Measurements from ENCODE around the gene KRT75.

The KRT75 gene

GRCh38 chr12:52443966-52444365 is 9.8 kb upstream of the KRT75 start:
- no peaks in the 10 kb centered on the region for H3K9me3 ChIP-seq (ENCODE audit: control insufficient read depth, insufficient read depth, low read length)
- H3K27me3 ChIP-seq (ENCODE audit: control insufficient read depth, low read length): peaks cover 6% of the 10 kb centered on the region; the same call in 1 of the 2 replicates
- no peaks in the 10 kb centered on the region for H3K9me2 ChIP-seq (replicated peaks; ENCODE audit: control insufficient read depth, low read length)
- no peaks in the 10 kb centered on the region for H3K79me2 ChIP-seq (ENCODE audit: control insufficient read depth, low read length)
- TF ChIP-seq EZH2phosphoT487 (IDR thresholded peaks at IDR 0.05; ENCODE audit: borderline replicate concordance, low read length) (no peak), CTCF (IDR thresholded peaks at IDR 0.05; ENCODE audit: low read depth, low read length, poor library complexity, severe bottlenecking) (no peak)
- H3K4me3 ChIP-seq (ENCODE audit: low read length): no peak overlapping the region
- no peak overlapping the region for H3K4me2 ChIP-seq (ENCODE audit: low read length)
- H3K4me1 ChIP-seq (ENCODE audit: control insufficient read depth, low read length): no peaks in the 10 kb centered on the region
- no peaks in the 10 kb centered on the region for H3F3A ChIP-seq (ENCODE audit: control insufficient read depth, insufficient read depth)
- H3K27ac ChIP-seq (ENCODE audit: low read depth, low read length): no peak overlapping the region
- H3K36me3 ChIP-seq (ENCODE audit: control insufficient read depth, low read length): no peaks in the 10 kb centered on the region
- H4K20me1 ChIP-seq (ENCODE audit: control insufficient read depth, insufficient read depth, low read depth, low read length): no peaks in the 10 kb centered on the region

GRCh38 chr12:52442600-52443061 is 8.5 kb upstream of the KRT75 start:
- H3K79me2 ChIP-seq (ENCODE audit: control insufficient read depth, low read length): no peaks in the 10 kb centered on the region
- H3F3A ChIP-seq (ENCODE audit: control insufficient read depth, insufficient read depth): no peaks in the 10 kb centered on the region
- no peaks in the 10 kb centered on the region for H3K36me3 ChIP-seq (ENCODE audit: control insufficient read depth, low read length)
- no peaks in the 10 kb centered on the region for H4K20me1 ChIP-seq (ENCODE audit: control insufficient read depth, insufficient read depth, low read depth, low read length)
- no peak overlapping the region for H3K4me3 ChIP-seq (ENCODE audit: low read length)
- no peaks in the 10 kb centered on the region for H3K9me3 ChIP-seq (ENCODE audit: control insufficient read depth, insufficient read depth, low read length)
- H3K27me3 ChIP-seq (ENCODE audit: control insufficient read depth, low read length): peaks cover 6% of the 10 kb centered on the region; the same call in 1 of the 2 replicates
- no peaks in the 10 kb centered on the region for H3K4me1 ChIP-seq (ENCODE audit: control insufficient read depth, low read length)
- no peaks in the 10 kb centered on the region for H3K9me2 ChIP-seq (replicated peaks; ENCODE audit: control insufficient read depth, low read length)
- no peak for TF ChIP-seq EZH2phosphoT487 (IDR thresholded peaks at IDR 0.05; ENCODE audit: borderline replicate concordance, low read length)
- no peak for TF ChIP-seq CTCF (IDR thresholded peaks at IDR 0.05; ENCODE audit: low read depth, low read length, poor library complexity, severe bottlenecking)
- H3K27ac ChIP-seq (ENCODE audit: low read depth, low read length): no peak overlapping the region
- H3K4me2 ChIP-seq (ENCODE audit: low read length): no peak overlapping the region

- H3K9me2 ChIP-seq (replicated peaks; ENCODE audit: control insufficient read depth, low read length): no peaks in the 10 kb centered on the region
- no peaks in the 10 kb centered on the region for H3F3A ChIP-seq (ENCODE audit: control insufficient read depth, insufficient read depth)
- no peaks in the 10 kb centered on the region for H3K4me1 ChIP-seq (ENCODE audit: control insufficient read depth, low read length)
- no peaks in the 10 kb centered on the region for H4K20me1 ChIP-seq (ENCODE audit: control insufficient read depth, insufficient read depth, low read depth, low read length)
- H3K36me3 ChIP-seq (ENCODE audit: control insufficient read depth, low read length): no peaks in the 10 kb centered on the region
- no peak overlapping the region for H3K4me3 ChIP-seq (ENCODE audit: low read length)
- no peak overlapping the region for H3K4me2 ChIP-seq (ENCODE audit: low read length)
- no peaks in the 10 kb centered on the region for H3K79me2 ChIP-seq (ENCODE audit: control insufficient read depth, low read length)
- TF ChIP-seq EZH2phosphoT487 (IDR thresholded peaks at IDR 0.05; ENCODE audit: borderline replicate concordance, low read length) (no peak), CTCF (IDR thresholded peaks at IDR 0.05; ENCODE audit: low read depth, low read length, poor library complexity, severe bottlenecking) (no peak)
- no peak overlapping the region for H3K27ac ChIP-seq (ENCODE audit: low read depth, low read length)
- no peaks in the 10 kb centered on the region for H3K9me3 ChIP-seq (ENCODE audit: control insufficient read depth, insufficient read depth, low read length)
- peaks cover 6% of the 10 kb centered on the region; the same call in 1 of the 2 replicates for H3K27me3 ChIP-seq (ENCODE audit: control insufficient read depth, low read length)
Observed at GRCh38 chr12:52441320-52441911, 7.2 kb upstream of the KRT75 start.
